ENCODE measurements around the gene FGF10. TPM values are rescaled to one million over a fixed set of nuclear protein-coding genes. Genes with fewer than 3 reads are reported as not detected.

The FGF10 gene
- total and polyA plus RNA-seq, 2 of the 4 experiments (the other 2 are of a cell fraction) = not detected

DNA sequence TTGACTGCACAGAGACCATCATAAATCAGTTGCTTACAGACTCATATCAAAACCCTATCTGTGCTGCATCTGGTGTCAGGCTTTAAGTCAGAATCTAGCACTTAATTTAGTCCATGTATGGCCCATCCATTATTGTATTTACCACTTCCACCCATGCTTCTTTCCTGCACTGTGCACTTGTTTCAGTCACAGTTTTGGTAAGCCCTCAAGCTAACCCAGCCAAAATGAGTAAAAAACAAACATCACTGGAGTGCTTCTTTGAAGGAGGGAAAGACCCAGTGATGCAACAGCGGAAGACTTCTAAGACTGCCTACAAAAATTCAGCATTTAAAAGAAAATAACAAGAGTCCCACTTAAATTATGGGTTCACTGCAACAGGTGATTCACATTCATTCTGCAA lies 69.0 kb downstream of the FGF10 start:
- H4K5ac ChIP-seq (ENCODE audit: low read depth, low read length) = no peak overlapping the region
- H3K9me3 ChIP-seq (ENCODE audit: control insufficient read depth, insufficient read depth, low read length) = no peaks in the 10 kb centered on the region
- in situ Hi-C loops (cut with MboI; ENCODE audit: low sequenced_read_pairs) (no loop called here), dilution Hi-C loops (cut with HindIII; ENCODE audit: low sequenced_read_pairs, unreplicated experiment) (no loop called here), intact Hi-C loops (cut with micrococcal nuclease) (no loop called here)
- H3K4me3 ChIP-seq (ENCODE audit: insufficient read depth, low read depth, low read length) = no peak overlapping the region
- H4K8ac ChIP-seq (ENCODE audit: low read depth in 2 of 2, low read length in 2 of 2) = no peak overlapping the region
- DNase-seq (no peak), ATAC-seq (ENCODE audit: low read depth) (no peak)
- ChIA-PET POLR2A (ENCODE audit: unreplicated experiment) (no interaction called here), CTCF (no interaction called here)
- H2BK5ac ChIP-seq (ENCODE audit: low read depth, low read length, poor library complexity, severe bottlenecking) = no peak overlapping the region
- no peak overlapping the region for H3K18ac ChIP-seq (ENCODE audit: low read depth, low read length)
- no peak overlapping the region for H2BK20ac ChIP-seq (ENCODE audit: low read depth, low read length)
- BruUV-seq (replicated peaks) = no TSS peak
- no peak overlapping the region for H2BK120ac ChIP-seq (ENCODE audit: low read depth, low read length)
- H3K9ac ChIP-seq (ENCODE audit: low read depth, low read length) = no peak overlapping the region
- no peaks in the 10 kb centered on the region for H3K79me1 ChIP-seq (ENCODE audit: low read depth in 1 of 2, low read length in 2 of 2)
- H2AFZ ChIP-seq (replicated peaks; ENCODE audit: low read length, poor library complexity) = no peak overlapping the region
- no peak overlapping the region for H3K23ac ChIP-seq (ENCODE audit: low read depth, low read length)
- H2AK5ac ChIP-seq (ENCODE audit: low read depth, low read length) = no peak overlapping the region
- no peak overlapping the region for H3K27ac ChIP-seq (ENCODE audit: insufficient read depth, low read length)
- no peak overlapping the region for H3K14ac ChIP-seq (replicated peaks; ENCODE audit: low read depth, low read length)
- H4K91ac ChIP-seq (ENCODE audit: insufficient read depth, low read depth, low read length) = no peak overlapping the region
- no peaks in the 10 kb centered on the region for H4K20me1 ChIP-seq (ENCODE audit: insufficient read depth, low read length)
- no peaks in the 10 kb centered on the region for H3K9me1 ChIP-seq (ENCODE audit: insufficient read depth, low read length)
- no peak for TF ChIP-seq NFE2L2 (IDR thresholded peaks at IDR 0.05; ENCODE audit: low read depth, low read length)
- no peak for TF ChIP-seq RFX5 (IDR thresholded peaks at IDR 0.05; ENCODE audit: low read depth, low read length)
- no peak for TF ChIP-seq MXI1 (IDR thresholded peaks at IDR 0.05; ENCODE audit: borderline replicate concordance, low read depth, low read length)
- TF ChIP-seq FOS (IDR thresholded peaks at IDR 0.05; ENCODE audit: low read depth, low read length) = no peak
- TF ChIP-seq SMC3 (IDR thresholded peaks at IDR 0.05; ENCODE audit: low read depth, low read length) = no peak
- TF ChIP-seq MAZ (IDR thresholded peaks at IDR 0.05; ENCODE audit: borderline replicate concordance, low read depth, low read length) = no peak
- no peak for TF ChIP-seq MAFK (IDR thresholded peaks at IDR 0.05; ENCODE audit: low read depth, low read length)
- TF ChIP-seq, protein P1, sequence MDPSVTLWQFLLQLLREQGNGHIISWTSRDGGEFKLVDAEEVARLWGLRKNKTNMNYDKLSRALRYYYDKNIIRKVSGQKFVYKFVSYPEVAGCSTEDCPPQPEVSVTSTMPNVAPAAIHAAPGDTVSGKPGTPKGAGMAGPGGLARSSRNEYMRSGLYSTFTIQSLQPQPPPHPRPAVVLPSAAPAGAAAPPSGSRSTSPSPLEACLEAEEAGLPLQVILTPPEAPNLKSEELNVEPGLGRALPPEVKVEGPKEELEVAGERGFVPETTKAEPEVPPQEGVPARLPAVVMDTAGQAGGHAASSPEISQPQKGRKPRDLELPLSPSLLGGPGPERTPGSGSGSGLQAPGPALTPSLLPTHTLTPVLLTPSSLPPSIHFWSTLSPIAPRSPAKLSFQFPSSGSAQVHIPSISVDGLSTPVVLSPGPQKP (IDR thresholded peaks at IDR 0.05; ENCODE audit: borderline replicate concordance, low read depth, low read length) = no peak
- no peak for TF ChIP-seq CEBPB (IDR thresholded peaks at IDR 0.05; ENCODE audit: low read depth, low read length)
- no peak for TF ChIP-seq RCOR1 (IDR thresholded peaks at IDR 0.05; ENCODE audit: insufficient replicate concordance, low read length)
- TF ChIP-seq, protein P2, sequence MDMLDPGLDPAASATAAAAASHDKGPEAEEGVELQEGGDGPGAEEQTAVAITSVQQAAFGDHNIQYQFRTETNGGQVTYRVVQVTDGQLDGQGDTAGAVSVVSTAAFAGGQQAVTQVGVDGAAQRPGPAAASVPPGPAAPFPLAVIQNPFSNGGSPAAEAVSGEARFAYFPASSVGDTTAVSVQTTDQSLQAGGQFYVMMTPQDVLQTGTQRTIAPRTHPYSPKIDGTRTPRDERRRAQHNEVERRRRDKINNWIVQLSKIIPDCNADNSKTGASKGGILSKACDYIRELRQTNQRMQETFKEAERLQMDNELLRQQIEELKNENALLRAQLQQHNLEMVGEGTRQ (IDR thresholded peaks at IDR 0.05; ENCODE audit: low read depth, low read length) = no peak
- TF ChIP-seq POLR2A (IDR thresholded peaks at IDR 0.05; ENCODE audit: low read depth, low read length) = no peak
- no peak for TF ChIP-seq CHD1 (IDR thresholded peaks at IDR 0.05; ENCODE audit: low read depth, low read length)
- no peak for TF ChIP-seq RAD21 (IDR thresholded peaks at IDR 0.05; ENCODE audit: low read length)
- TF ChIP-seq BHLHE40 (IDR thresholded peaks at IDR 0.05; ENCODE audit: low read depth, low read length) = no peak
- TF ChIP-seq, protein P3, sequence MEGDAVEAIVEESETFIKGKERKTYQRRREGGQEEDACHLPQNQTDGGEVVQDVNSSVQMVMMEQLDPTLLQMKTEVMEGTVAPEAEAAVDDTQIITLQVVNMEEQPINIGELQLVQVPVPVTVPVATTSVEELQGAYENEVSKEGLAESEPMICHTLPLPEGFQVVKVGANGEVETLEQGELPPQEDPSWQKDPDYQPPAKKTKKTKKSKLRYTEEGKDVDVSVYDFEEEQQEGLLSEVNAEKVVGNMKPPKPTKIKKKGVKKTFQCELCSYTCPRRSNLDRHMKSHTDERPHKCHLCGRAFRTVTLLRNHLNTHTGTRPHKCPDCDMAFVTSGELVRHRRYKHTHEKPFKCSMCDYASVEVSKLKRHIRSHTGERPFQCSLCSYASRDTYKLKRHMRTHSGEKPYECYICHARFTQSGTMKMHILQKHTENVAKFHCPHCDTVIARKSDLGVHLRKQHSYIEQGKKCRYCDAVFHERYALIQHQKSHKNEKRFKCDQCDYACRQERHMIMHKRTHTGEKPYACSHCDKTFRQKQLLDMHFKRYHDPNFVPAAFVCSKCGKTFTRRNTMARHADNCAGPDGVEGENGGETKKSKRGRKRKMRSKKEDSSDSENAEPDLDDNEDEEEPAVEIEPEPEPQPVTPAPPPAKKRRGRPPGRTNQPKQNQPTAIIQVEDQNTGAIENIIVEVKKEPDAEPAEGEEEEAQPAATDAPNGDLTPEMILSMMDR (conservative IDR thresholded peaks at IDR 0.05; ENCODE audit: low read depth, low read length) = no peak
- H3K4me2 ChIP-seq (ENCODE audit: low read depth, low read length) = no peak overlapping the region
- no peaks in the 10 kb centered on the region for H3K36me3 ChIP-seq (ENCODE audit: control insufficient read depth, insufficient read depth, low read length)
- no peak overlapping the region for H2AK9ac ChIP-seq (replicated peaks; ENCODE audit: low read depth, low read length, poor library complexity)
- no peak overlapping the region for H2BK15ac ChIP-seq (ENCODE audit: low read depth, low read length)
- no peaks in the 10 kb centered on the region for H3K4me1 ChIP-seq (ENCODE audit: control insufficient read depth, insufficient read depth, low read length)
- H3K4ac ChIP-seq (ENCODE audit: low read depth, low read length) = no peak overlapping the region
- H3K56ac ChIP-seq (ENCODE audit: extremely low read depth, insufficient read depth, low read length) = no peak overlapping the region
- no peaks in the 10 kb centered on the region for H3K27me3 ChIP-seq (ENCODE audit: control insufficient read depth, insufficient read depth, low read length)
- no CpG with 5 or more reads among the region's 1 CpG for WGBS, 2 experiments (ENCODE audit: extremely low coverage in 2 of 2, insufficient read length in 1 of 2)
